Measurements from ENCODE around the gene EEF1AKMT1. TPM values are rescaled to one million over a fixed set of nuclear protein-coding genes. Genes with fewer than 3 reads are reported as not detected.

EEF1AKMT1 gene
- total RNA-seq, 1 donor from 2014 or later: 16.0 TPM

DNA sequence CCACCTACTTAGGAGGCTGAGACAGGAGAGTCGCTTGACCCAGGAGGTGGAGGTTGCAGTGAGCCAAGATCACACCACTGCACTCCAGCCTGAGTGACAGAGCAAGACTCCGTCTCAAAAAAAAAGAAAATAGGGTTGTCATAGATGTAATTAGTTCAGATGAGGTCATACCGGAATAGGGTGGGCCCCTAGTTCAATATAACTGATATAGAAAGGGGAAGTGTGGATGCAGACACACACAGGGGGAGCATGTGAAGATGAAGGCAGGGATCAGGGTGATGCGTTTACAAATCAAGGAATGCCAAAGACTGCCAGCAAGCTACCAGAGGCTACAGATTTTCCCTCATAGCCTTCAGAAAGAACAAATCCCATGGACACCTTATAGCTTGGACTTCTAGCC lies 24.3 kb upstream of the EEF1AKMT1 start:
- DNase-seq (ENCODE audit: low read depth): no peak
- H3K4me3 ChIP-seq (ENCODE audit: low read depth, low read length): no peak overlapping the region
- TF ChIP-seq, protein P1, sequence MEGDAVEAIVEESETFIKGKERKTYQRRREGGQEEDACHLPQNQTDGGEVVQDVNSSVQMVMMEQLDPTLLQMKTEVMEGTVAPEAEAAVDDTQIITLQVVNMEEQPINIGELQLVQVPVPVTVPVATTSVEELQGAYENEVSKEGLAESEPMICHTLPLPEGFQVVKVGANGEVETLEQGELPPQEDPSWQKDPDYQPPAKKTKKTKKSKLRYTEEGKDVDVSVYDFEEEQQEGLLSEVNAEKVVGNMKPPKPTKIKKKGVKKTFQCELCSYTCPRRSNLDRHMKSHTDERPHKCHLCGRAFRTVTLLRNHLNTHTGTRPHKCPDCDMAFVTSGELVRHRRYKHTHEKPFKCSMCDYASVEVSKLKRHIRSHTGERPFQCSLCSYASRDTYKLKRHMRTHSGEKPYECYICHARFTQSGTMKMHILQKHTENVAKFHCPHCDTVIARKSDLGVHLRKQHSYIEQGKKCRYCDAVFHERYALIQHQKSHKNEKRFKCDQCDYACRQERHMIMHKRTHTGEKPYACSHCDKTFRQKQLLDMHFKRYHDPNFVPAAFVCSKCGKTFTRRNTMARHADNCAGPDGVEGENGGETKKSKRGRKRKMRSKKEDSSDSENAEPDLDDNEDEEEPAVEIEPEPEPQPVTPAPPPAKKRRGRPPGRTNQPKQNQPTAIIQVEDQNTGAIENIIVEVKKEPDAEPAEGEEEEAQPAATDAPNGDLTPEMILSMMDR (conservative IDR thresholded peaks at IDR 0.05; ENCODE audit: low read depth, low read length): no peak

DNA sequence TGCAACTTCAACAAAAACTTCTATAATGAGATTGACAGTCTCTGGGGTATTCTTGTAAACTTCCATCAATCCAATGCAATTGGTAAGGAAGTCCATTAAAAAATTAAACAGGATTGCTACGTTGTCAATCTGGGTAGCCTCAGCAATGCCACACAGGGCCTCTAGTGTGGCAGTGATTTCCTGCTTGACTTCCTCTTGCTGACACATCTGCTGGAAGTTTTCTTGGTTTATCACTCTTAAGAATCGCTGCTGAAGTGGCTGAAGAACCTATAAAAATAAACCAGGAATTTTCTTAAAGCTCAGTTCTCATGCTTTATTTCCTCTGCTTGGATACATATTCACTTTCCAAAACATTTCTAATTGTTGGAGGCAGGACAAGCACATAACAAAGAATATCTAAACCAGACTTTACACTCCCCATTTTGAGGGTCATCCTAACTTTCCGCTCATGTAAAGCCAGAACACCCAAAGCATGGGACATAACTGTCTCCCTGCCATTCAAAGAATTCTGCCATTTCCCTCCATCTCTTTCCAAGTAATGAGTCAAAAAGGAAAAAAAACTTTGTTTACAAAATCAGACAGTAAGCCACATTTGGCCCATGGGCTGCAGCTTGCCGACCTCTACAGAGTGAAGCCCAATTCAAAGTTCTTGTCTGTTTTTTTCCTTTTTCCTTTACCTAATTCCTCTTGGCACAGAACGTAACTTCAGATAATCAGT lies 23.2 kb upstream of the EEF1AKMT1 start:
- no peak overlapping the region for H3K4me3 ChIP-seq (ENCODE audit: low read depth, low read length)
- DNase-seq (ENCODE audit: low read depth): no peak
- TF ChIP-seq, protein P1 (conservative IDR thresholded peaks at IDR 0.05; ENCODE audit: low read depth, low read length): no peak

DNA sequence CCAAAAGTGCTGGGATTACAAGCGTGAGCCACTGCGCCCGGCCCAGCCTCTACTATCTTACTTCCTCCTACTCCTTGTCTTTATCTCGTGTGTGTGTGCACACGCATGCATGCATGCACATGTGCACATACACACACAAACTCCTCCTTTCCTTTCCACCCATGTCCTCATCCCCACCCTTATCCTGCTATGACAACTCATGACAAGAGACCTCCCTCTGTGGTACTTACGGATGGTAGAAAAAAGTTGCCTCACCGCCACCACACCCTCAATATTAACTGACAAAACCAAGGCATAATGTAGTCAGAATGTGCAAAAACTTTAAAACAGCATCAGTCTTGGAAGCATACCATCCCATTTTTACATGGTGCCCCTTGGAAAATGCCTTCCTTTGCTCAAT lies 15.9 kb upstream of the EEF1AKMT1 start:
- TF ChIP-seq, protein P1 (conservative IDR thresholded peaks at IDR 0.05; ENCODE audit: low read depth, low read length): no peak
- no peak for DNase-seq (ENCODE audit: low read depth)
- no peak overlapping the region for H3K4me3 ChIP-seq (ENCODE audit: low read depth, low read length)

DNA sequence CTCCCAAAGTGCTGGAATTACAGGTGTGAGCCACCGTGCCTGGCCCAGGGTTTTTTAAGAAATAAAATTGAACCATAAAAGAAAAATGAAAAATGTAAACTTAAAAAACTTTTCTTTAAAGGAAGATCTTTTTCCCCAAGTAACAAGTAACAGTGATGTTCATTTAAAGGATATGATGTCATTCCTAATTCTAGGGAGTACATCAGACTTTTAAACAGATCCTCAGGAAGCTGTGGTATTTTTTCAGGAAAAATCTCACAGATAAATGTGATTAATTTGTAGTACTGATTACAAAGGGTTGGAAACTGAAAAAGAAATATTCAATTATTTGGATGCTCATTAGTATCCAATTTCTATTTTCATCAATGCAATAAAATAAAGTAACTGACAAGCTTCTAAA lies 14.6 kb upstream of the EEF1AKMT1 start:
- H3K4me3 ChIP-seq (ENCODE audit: low read depth, low read length): no peak overlapping the region
- no peak for DNase-seq (ENCODE audit: low read depth)
- TF ChIP-seq, protein P1 (conservative IDR thresholded peaks at IDR 0.05; ENCODE audit: low read depth, low read length): no peak

DNA sequence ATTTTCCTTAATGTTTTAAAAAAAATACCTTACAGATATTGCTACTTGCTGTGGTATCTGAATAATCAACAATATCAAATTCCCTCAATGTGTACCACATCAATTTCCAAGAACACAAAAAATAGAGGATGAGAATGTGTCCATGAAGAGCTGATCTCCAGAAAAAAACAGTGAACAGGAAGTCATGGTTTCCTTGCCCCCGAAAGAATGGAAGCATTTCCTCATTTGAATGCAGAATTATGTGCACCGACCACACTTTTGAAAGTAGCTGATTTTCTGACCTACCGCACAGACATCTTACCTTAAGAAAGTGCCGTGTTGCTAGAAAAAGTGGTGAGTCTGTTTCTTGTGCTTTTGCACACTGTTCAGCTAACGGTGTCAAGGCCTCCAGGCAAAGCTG lies 13.4 kb upstream of the EEF1AKMT1 start:
- no peak overlapping the region for H3K4me3 ChIP-seq (ENCODE audit: low read depth, low read length)
- TF ChIP-seq, protein P1 (conservative IDR thresholded peaks at IDR 0.05; ENCODE audit: low read depth, low read length): no peak
- no peak for DNase-seq (ENCODE audit: low read depth)

DNA sequence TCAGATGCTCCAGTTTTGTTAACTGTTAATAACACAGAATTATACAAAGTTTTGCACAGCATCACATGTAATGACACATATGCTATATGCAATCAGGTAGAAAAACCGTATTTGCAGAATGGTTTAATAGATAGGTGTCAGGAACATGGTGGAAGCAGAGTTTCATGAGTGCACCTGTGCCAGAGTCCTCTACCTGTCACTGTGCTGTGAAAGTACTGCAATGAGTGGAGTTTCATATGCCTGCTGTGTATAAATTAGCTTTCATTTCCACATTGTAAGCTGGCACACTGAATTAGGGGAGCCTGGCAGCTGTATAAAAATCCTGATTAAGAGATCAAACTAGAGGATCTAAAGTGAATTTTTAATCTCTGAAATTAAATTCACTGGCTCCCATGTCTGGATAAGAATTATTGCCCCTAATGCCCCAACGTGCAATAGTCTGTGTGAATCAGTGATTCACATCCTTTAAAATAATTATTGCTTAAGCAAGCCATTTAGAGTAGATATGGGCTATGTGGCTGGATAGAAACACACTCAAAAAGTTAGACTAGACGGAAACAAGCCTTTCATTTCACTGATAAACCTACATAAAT lies 8.5 kb upstream of the EEF1AKMT1 start:
- TF ChIP-seq, protein P1 (conservative IDR thresholded peaks at IDR 0.05; ENCODE audit: low read depth, low read length): no peak
- no peak overlapping the region for H3K4me3 ChIP-seq (ENCODE audit: low read depth, low read length)
- no peak for DNase-seq (ENCODE audit: low read depth)

DNA sequence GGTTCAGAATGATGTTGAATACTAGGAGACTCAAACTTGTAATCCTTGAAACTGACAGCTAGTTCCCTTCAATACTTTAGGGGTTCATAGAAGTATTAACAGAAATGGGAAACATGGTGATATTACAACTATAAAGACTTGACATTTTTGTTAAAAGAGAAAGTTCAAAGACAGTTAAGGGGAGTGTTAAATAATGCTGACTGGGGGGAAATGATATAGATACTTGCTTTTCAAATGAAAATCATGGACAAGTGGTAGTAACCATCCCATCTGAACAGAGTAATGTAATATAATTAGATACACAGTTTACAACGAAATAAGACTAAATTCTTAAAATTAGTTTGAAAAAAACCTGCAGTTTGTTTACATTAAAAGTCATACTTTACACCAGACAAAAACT lies 6.6 kb upstream of the EEF1AKMT1 start:
- no peak overlapping the region for H3K4me3 ChIP-seq (ENCODE audit: low read depth, low read length)
- no peak for DNase-seq (ENCODE audit: low read depth)
- TF ChIP-seq, protein P1 (conservative IDR thresholded peaks at IDR 0.05; ENCODE audit: low read depth, low read length): no peak

Measured in epithelial cell of proximal tubule (primary cell).